HG02970 (cell line): Measurements from ENCODE around the gene ABCB8.

Experiments
- ATAC-seq: cut with Tn5 transposase; IDR thresholded peaks from one replicate; pipeline ENCODE4 v1.9.1; 2021; ENCODE audit warnings: mild to moderate bottlenecking, moderate library complexity, moderate number of reproducible peaks; ENCODE audit not compliant: unreplicated experiment, low FRiP score

Gene ABCB8

DNA sequence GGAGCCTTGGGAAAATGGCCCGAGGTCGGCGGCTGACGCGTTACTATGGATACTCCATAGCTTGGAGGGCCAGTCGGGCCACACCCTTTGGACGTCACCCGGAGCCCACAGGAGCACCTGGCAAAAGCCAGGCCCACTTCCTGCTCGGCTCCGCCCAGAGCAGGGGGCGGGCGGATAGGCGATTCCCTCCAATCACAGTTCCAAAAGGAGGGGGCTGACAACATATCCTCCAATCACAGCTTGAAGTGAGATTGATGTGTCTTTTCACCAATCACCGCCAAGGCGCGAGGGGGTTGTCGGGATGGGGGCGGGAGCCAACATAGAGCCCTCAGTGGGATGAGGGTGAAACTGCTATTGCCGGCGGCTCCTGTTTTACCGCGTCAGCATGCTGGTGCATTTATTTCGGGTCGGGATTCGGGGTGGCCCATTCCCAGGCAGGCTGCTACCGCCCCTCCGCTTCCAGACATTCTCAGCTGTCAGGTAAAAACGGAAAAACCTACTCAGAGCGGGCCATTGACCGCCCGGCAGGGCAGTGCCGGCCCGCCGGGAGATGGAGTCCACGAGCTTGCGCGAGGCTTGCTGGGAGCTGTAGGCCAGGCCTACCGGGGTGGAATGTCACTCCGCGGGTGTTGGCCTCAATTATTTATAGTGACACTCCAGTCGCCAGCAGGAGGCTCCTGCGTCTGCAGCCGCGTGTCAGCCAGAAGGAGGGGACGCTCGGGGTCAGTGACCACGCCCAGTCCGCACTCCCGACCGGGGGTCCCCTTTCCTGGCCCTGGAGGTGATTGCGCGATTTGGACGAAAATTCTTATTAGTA is at the start of gene ABCB8:
Gene ABCB8, plus strand, starts transcription at position 320 of the 817 bp plus-strand sequence. Its CDS starts 66 bp downstream, at position 386.
- ATAC-seq = peak; percentile 97

DNA sequence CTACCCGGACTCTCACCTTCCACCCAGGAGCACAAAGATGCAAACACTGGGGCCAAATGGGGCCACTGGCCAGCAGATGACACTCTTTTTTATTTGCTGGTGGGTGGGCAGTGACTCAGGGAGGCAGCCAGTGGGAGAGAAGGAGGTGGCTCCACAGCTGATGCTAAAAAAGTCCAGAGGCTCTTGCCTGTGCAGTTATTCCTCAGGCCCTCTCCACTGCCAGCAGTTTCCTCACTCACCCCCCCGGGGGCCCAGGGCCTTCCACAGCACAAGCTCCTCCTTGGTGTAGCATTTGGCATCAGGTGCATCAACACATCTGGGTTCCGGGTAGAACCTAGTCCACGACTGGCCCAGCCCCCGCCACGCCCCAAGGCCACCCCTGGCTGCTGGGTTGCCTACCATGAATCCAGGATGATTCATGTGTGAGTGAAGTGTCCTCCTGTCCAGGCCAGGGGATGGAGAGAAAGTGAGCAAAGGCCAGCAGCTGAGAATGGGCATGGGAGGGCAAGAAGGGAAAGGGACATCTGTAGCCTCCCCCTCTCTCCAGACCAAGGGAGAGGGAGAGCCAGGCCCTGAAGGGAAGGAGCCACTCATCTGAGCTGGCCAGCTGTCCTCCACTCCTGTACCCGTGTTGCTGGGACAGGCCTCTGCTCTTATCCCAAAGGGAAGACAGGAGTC is 48.4 kb upstream of the ABCB8 start:
- ATAC-seq = no peak

DNA sequence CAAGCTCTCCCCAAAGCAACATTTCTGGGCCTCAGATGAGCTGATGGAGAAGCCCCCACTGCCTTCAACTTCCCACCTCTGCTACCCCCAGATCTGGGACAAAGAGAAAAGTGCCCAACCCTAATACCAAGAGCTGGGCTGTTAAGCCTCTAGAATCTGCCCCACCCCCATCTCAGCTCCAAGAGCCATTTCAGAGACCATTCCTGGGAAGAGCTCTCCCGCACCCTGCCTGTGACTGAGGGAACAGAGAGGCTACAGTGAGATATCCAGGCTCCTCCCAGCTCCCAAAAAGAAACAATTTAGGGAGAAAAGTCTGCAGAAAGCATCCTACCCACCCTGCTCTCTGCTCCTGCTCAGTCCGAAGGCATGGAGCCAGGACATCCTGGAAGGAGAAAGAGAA is 47.6 kb upstream of the ABCB8 start:
- ATAC-seq = no peak

DNA sequence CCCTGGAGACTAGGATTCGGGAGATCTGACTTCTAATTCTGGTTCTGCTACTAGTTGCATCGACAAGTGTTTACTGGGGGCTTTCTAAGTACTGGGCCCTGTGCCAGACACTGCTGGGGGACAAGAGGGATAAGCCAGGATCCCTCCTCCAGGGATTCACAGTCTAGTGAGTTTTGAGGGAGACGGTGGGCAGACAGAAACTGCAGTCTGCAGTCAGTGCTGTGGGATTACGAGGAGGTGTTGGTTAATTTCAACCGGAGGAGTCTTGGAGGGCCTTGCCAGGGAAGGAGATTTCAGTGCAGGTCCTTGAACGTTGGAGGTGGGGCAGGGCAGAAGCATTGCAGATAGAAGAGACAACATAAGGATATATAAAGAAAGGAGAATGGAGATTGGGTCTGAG is 46.6 kb upstream of the ABCB8 start:
- ATAC-seq = no peak

DNA sequence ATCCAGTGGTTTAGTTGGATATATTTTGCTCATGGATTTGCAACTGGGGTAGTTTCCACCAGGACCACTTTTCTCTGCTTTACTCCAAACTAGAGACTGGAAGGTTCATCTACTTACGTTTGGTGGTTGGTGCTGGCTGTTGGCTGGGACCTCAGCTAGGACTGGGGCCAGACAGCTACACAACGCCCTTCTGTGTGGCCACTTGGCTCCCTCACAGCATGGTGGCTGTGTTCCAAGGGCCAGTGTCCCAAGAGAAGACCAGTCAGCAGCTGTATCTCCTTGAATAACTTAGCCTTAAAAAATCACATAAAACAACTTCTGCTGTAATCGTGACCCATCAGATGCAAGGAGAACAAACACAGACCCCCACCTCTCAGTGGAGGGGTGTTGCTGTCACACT is 45.9 kb upstream of the ABCB8 start:
- ATAC-seq = no peak

DNA sequence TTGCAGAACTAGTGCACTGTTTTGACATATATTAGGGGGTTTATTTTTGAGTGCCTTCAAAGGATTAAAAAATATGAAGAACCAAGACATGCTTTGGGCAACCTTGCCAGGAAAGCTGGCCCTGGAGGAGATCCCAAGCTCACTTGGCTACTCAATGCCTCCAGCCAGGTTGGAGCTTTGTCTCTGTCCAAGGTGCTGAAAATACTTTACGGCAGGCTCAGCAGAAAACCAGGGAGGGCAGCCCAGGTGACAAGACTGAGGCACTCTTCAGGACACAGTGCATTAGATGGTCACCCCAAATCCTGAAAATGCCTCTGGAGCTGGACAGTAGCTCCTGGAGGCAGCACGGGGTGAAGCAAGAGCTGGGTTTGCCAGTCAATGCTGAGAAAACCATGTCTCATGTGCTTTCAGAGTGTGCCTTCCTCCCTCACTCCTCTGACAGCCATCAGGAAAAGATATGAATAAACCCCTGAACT is 44.3 kb upstream of the ABCB8 start:
- no peak for ATAC-seq

DNA sequence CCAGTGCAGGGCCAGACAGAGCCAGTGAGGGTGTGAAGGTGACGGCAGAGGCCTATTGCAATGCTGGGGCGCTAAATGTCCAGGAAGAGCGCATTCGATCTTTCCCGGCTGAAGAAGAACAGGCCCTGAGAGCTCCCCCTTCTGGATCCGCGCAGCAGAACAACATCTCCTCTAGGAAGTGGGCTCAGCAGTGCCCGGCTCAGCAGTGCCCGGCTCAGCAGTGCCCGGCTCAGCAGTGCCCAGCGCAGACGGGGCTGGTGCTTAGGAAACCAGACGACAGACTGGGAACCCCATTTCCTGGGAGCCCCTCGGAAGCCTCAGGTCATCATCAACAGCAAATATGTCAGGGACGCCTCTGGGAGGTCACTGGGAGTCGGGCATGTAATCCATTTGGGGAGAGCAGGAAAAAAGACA is 42.1 kb upstream of the ABCB8 start:
- no peak for ATAC-seq

DNA sequence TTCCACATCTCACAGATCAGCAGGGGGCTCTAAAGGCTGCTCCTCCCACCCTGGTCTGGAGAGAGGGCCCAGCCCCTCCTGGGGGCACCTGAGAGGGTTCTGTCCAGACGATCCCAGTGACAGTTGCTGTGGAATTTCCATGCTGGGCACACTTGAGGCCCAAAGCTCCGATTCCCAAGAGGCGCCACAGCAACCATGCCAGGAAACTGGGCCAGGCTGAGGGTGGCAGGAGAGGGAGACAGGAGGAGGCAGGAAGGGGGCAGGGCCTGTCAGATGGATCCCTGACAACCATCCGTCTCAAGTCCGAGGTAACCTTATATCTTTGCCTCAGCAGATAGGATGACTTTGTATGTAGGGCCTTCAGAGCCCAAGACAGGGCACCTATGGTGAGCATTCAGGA is 41.7 kb upstream of the ABCB8 start:
- no peak for ATAC-seq

DNA sequence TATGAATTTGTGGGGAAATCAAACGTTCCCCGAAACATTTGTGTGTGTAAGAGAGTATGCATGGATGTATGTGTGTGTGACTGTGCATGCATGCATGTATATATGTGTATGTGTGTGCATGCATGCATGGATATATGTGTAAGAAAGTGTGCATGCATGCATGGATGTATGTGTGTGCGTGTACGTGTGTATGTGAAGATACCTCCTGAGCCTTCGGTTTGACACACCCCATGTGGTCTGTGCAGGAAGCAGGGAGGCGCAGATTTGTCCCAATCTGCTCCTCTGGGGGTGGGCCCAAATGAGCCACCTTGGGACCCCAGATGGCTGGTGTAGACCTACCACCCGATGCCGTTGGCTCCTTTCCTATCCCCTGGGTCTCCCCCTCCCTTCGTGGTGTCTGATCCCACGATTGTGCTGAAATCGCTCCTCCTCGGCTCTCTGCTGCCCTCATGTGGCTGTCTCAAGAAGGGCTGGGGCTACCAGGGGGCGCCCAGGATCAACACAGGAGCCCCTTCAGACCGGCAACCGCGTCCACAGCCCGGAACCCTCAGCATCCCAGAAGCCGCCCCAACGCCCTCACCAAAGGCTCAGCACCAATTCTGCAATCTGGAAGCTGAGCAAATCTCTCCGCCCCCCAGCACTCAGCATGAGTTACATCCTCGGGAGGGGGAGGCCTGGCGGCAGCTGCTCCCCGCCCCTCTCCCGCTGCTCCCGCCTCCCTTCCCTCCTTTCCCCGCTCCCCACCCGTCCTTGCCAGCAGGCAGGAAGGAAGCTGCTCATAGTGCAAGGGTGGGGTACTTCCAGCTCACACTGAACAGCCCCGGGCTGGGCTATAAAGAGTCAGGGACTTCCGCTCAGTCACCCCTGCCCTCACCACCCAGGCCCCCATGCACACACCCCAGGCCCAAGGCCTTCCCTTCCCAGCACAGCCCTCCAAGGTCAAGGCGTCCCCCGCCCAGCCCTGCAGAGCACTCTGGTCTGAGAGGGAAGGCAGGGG is 39.7 kb upstream of the ABCB8 start:
- no peak for ATAC-seq

DNA sequence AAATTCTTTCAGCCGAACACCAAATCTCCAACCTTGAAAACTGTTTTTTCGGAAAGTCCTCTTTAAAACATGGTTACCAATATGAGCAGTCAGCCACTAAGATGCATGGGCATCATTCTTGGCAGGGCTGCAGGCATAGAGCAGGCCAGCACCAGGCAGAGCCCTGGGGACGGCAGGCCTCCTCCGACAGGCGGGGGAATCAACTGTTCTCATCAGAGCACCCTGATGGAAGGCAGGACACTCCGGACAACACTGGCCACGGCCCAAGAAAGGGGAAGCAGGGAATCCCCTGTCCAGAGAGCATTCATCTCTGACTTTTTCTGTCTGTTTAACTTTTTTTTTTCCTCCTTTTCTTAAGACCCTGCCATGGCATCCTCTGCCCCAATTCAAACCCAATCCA is 38.8 kb upstream of the ABCB8 start:
- ATAC-seq = no peak

DNA sequence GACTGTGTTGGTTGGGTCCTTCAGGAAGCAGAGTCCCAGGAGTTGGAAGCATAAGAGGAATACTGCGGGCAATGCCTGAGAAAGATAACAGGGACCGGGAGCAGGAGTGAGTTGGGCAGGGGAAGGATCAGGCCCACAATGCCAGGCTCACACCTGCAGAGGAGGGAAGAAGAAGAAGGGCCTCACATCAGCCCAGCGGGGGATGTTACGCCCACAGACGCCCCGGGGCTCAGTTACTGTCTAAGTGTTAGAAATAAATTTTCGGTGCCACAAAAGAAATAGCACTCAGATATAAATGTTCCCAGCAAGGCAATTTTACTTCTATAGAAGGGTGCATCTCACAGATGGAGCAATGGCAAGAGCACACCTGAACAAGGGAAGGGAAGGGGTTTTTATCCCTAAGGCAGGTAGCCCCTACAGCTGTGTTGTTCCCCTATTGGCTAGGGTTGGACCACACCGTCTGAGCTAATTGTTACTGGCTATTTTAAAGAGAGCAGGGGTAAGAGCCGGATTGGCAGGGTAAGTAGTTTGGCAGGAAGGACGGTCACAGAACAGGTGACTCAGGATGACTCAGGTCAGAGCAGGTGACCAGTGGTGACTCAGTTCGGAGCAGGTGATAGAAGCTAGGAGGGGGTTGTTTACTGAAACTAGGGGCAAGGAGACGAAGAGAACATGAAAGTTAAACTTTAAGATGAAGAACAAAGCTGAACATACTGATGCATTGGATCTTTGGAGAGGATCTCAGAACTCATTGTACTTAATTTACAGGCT is 37.6 kb upstream of the ABCB8 start, which contains the start of gene NOS3:
Gene NOS3, plus strand, starts transcription at position 602 of the 771 bp plus-strand sequence. CDS start 2,787 bp downstream, outside the sequence.
- no peak for ATAC-seq

DNA sequence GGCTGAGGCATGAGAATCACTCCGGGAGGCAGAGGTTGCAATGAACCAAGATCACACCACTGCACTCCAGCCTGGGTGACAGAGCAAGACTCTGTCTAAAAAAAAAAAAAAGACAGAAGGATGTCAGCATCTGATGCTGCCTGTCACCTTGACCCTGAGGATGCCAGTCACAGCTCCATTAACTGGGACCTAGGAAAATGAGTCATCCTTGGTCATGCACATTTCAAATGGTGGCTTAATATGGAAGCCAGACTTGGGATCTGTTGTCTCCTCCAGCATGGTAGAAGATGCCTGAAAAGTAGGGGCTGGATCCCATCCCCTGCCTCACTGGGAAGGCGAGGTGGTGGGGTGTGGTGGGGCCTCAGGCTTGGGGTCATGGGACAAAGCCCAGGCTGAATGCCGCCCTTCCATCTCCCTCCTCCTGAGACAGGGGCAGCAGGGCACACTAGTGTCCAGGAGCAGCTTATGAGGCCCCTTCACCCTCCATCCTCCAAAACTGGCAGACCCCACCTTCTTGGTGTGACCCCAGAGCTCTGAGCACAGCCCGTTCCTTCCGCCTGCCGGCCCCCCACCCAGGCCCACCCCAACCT is 36.1 kb upstream of the ABCB8 start:
- ATAC-seq = no peak

DNA sequence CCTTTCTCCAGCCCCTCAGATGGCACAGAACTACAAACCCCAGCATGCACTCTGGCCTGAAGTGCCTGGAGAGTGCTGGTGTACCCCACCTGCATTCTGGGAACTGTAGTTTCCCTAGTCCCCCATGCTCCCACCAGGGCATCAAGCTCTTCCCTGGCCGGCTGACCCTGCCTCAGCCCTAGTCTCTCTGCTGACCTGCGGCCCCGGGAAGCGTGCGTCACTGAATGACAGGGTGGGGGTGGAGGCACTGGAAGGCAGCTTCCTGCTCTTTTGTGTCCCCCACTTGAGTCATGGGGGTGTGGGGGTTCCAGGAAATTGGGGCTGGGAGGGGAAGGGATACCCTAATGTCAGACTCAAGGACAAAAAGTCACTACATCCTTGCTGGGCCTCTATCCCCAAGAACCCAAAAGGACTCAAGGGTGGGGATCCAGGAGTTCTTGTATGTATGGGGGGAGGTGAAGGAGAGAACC is 35.4 kb upstream of the ABCB8 start:
- no peak for ATAC-seq

DNA sequence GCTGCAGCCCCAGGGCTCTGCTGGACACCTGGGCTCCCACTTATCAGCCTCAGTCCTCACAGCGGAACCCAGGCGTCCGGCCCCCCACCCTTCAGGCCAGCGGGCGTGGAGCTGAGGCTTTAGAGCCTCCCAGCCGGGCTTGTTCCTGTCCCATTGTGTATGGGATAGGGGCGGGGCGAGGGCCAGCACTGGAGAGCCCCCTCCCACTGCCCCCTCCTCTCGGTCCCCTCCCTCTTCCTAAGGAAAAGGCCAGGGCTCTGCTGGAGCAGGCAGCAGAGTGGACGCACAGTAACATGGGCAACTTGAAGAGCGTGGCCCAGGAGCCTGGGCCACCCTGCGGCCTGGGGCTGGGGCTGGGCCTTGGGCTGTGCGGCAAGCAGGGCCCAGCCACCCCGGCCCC is 34.7 kb upstream of the ABCB8 start:
- no peak for ATAC-seq

DNA sequence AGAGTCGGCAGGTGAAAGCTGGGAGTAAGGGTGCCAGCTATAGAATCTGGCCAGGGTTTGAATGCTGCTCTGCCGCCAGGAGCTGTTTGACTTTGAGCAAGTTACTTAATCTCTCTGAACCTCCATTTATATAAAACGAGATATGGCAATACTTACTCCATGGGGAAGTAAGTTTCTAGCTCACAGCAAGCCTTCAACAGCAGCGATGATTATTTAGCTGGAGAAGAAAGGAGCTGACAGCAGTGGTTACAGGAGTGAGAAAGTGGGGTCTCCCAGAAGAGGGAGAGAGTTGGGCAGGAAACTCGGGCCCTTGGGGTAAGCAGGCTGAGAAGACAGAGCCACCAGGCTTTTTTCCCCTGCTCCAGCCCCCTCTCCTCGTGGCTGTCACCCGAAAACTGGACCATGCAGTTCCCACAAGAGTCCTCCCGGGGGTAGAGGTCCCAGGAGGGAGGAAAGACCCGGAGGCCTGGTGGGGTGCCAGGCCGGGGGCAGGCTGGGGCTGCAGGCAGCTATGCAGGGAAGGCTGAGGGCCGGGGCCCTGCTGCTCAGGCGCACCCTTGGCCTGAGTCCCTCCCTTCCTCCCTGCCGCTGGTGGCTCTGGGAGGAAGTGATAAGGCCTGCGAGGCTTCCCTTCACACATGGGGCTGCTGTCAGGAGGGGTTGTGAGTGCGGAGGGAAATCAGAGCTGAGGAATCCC is 34.0 kb upstream of the ABCB8 start:
- no peak for ATAC-seq

DNA sequence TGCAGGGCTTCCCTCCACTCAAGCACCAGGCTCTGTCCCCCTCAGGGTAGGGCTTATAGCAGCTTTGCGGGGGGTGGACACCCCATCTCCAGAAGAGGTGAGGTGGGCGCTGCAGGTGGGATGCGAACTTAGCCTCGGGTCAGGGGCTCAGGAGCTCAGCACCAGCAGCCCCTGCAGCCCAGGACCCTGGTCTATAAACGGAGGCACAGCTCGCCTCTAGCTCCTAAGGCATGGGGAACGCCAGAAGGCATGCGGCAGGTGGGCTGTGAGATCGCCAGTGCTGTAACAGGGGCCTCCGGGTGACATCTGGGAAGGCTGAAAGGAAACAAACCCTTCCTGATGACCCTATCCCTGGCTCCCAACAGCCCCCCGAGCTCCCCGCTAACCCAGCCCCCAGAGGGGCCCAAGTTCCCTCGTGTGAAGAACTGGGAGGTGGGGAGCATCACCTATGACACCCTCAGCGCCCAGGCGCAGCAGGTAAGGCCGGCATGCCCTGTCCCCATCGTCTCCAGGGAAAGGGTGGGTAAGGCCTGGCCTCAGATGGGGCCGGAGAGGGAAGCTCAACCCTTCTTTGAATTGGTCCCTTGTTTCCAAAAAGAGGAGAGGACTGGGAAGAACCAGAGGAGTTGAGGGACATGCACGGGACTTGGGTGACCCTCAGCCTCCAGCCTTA is 33.3 kb upstream of the ABCB8 start:
- no peak for ATAC-seq

DNA sequence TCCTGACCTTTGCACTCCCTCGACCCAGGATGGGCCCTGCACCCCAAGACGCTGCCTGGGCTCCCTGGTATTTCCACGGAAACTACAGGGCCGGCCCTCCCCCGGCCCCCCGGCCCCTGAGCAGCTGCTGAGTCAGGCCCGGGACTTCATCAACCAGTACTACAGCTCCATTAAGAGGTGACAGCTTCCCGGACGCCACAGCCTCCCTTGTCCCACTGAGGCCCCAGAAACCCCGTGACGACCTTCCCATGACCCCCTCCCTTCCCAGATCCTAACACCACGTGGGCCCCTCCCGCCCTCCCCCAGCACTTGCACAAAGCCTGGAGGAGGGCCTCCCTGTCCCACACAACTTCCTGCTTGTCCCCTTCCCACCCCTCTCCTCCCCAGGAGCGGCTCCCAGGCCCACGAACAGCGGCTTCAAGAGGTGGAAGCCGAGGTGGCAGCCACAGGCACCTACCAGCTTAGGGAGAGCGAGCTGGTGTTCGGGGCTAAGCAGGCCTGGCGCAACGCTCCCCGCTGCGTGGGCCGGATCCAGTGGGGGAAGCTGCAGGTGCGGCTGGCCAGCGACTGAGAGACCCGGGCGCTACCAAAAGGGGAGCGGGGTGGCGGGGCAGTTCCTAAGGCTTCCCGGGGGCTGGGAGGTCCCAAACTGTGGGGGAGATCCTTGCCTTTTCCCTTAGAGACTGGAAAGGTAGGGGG is 31.7 kb upstream of the ABCB8 start:
- no peak for ATAC-seq
